DOHH2 (cell line): Measurements from ENCODE around the gene TTC23.

Source experiments
- H3F3A ChIP-seq: fragments of 200-600 bp; sonication (generic), shearing (Covaris generic); 2 replicates; pipeline ENCODE4 v1.6.0; 2016; ENCODE audit warnings: antibody characterized with exemption, mild to moderate bottlenecking; ENCODE audit not compliant: control insufficient read depth, insufficient read depth
- H3K27ac ChIP-seq: fragments of 200-600 bp; sonication (generic); 2 replicates; pipeline ENCODE4 v1.5.1; 2014; ENCODE audit warnings: low read depth, mild to moderate bottlenecking, low read length, moderate library complexity
- H3K27me3 ChIP-seq: fragments of 200-600 bp; sonication (generic); 2 replicates; pipeline ENCODE4 v1.6.1; 2014; ENCODE audit warnings: mild to moderate bottlenecking, low read length, mixed read lengths; ENCODE audit not compliant: control insufficient read depth
- H3K36me3 ChIP-seq: fragments of 200-600 bp; sonication (generic); 2 replicates; pipeline ENCODE4 v1.6.1; 2014; ENCODE audit warnings: mild to moderate bottlenecking, low read length, moderate library complexity, mixed read lengths; ENCODE audit not compliant: control insufficient read depth
- H3K4me1 ChIP-seq: fragments of 200-600 bp; sonication (generic); 2 replicates; pipeline ENCODE4 v1.6.1; 2014; ENCODE audit warnings: mild to moderate bottlenecking, low read length, mixed read lengths; ENCODE audit not compliant: control insufficient read depth
- H3K4me2 ChIP-seq: fragments of 200-600 bp; sonication (generic); 2 replicates; pipeline ENCODE4 v1.6.0; 2014; ENCODE audit warnings: mild to moderate bottlenecking, low read length, moderate library complexity
- H3K4me3 ChIP-seq: fragments of 200-600 bp; sonication (generic); 2 replicates; pipeline ENCODE4 v1.5.1; 2014; ENCODE audit warnings: mild to moderate bottlenecking, low read length, mixed read lengths
- H3K79me2 ChIP-seq: fragments of 200-600 bp; sonication (generic); 2 replicates; pipeline ENCODE4 v1.6.1; 2014; ENCODE audit warnings: mild to moderate bottlenecking, low read length, mixed read lengths; ENCODE audit not compliant: control insufficient read depth
- H3K9me2 ChIP-seq: fragments of 200-600 bp; sonication (generic); replicated peaks from 2 replicates; pipeline ENCODE4 v1.6.1; 2014; ENCODE audit warnings: mild to moderate bottlenecking, low read length, mixed read lengths; ENCODE audit not compliant: control insufficient read depth
- H3K9me3 ChIP-seq: fragments of 200-600 bp; sonication (generic); 2 replicates; pipeline ENCODE4 v1.6.1; 2014; ENCODE audit warnings: antibody characterized with exemption, low read length, mixed read lengths; ENCODE audit not compliant: control insufficient read depth, insufficient read depth
- H4K20me1 ChIP-seq: fragments of 200-600 bp; sonication (generic); 2 replicates; pipeline ENCODE4 v1.6.0; 2014; ENCODE audit warnings: low read depth, mild to moderate bottlenecking, antibody characterized with exemption, low read length, moderate library complexity; ENCODE audit not compliant: control insufficient read depth, insufficient read depth
- CTCF ChIP-seq: fragments of 200-600 bp; sonication (generic); IDR thresholded peaks from one replicate; pipeline ENCODE4 v1.5.1; 2014; ENCODE audit warnings: antibody characterized with exemption, mild to moderate bottlenecking, low read depth, low read length; ENCODE audit not compliant: poor library complexity, severe bottlenecking
- EZH2phosphoT487 ChIP-seq: fragments of 200-600 bp; sonication (generic); IDR thresholded peaks from 2 replicates; pipeline ENCODE4 v1.6.1; 2017; ENCODE audit warnings: borderline replicate concordance, mild to moderate bottlenecking, antibody characterized with exemption, low read length, moderate library complexity, mixed read lengths

The TTC23 gene

DNA sequence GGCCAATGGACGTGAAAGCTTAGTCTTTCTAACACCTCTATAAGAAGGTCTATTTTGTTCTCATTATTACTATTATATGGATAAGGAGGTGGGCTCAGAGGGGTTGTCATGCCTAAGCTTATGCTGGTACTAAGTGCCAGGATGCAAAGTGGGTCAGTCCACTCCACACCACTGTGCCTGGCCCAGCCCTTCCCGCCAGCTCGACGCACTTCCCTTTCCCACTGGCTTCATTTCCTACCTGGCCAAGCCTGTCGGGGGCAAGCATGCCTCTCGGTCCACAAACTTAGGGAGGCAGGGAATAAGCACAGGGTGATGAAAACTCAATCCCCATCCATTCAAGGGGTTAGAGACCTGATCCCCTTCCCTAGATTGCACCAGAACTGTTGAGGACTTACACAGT lies 150.4 kb downstream of the TTC23 start:
- no peak for TF ChIP-seq EZH2phosphoT487
- Histone ChIP-seq H3F3A (no peaks in the 10 kb centered on the region), H3K9me3 (no peaks in the 10 kb centered on the region), H3K79me2 (no peaks in the 10 kb centered on the region), H3K4me1 (no peaks in the 10 kb centered on the region), H3K4me2 (no peak overlapping the region), H3K36me3 (no peaks in the 10 kb centered on the region), H3K9me2 (no peaks in the 10 kb centered on the region), H3K4me3 (no peak overlapping the region), H3K27ac (no peak overlapping the region), H3K27me3 (peaks cover 10% of the 10 kb centered on the region; the same call in 1 of the 2 replicates), H4K20me1 (no peaks in the 10 kb centered on the region)

DNA sequence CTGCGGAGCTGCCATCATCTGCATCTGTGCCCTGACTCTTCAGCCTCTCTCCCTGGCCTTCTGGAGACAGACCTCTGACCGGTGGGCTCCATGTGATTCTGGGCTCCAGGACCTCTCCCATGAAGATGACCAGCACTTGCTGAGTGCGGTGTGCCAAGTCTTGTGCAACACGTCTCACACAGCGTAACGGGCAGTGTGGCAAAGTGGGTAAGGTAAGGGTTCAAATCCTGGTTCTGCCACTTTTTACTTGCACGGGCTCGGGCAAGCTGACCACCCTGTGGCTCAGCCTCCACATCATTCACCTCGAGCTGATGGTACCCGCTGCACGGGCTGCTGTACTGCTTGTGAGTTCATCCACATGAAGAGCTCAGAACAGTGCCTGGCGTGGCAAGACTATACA lies 151.0 kb downstream of the TTC23 start:
- H3K9me2 ChIP-seq: no peaks in the 10 kb centered on the region
- H3K4me2 ChIP-seq: no peak overlapping the region
- no peaks in the 10 kb centered on the region for H3K36me3 ChIP-seq

DNA sequence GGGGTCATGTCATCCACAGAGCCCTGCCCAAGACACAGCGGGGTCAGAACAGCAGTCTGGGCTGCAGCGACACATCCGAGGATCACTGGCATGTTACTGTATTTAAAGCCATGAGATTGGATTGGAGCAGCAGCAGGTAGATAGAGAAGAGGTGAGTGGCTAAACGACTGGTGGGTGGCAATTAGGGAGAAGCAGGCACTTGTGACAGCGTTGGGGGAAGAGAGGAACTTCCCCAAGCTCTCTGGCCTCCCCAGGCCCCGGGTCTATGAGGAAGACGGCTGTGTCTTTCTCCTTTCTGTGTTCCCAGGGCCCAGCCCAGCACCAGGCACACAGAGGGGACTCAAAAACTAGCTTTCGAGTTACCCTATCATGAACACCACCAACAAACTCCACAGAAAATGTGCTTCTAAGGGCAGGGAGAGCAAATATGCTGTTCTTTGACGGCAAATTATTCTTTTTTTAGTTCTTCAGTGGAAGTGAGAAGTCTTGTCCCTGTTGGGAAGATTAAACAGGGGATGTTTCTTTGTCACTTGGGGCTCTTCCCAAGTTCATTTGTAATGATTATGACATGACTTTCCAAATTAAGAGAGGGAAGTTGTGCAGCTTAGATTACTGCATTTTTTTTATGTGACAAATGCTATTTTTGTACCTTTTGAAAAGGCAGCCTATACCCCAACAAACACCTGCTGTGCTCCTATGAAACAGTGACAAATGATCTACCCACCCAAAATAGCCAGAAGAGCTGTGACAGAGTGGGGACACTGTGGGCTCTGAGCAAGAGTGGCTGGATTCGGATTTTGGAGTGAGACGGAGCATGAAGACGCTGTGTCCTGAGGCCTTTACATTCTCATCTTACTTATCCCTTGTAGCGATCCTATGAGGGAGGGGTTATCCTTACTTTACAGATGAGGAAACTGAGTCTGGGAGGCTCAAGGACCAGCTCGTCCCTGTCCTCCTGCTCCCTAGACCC lies 151.7 kb downstream of the TTC23 start:
- Histone ChIP-seq H3K9me3 (no peaks in the 10 kb centered on the region), H3K4me3 (no peak overlapping the region), H3K27me3 (peaks cover 10% of the 10 kb centered on the region; the same call in 1 of the 2 replicates), H3K9me2 (no peaks in the 10 kb centered on the region), H3K79me2 (no peaks in the 10 kb centered on the region), H4K20me1 (no peaks in the 10 kb centered on the region), H3K4me1 (no peaks in the 10 kb centered on the region), H3K4me2 (no peak overlapping the region), H3F3A (no peaks in the 10 kb centered on the region), H3K27ac (no peak overlapping the region), H3K36me3 (no peaks in the 10 kb centered on the region)
- TF ChIP-seq CTCF: no peak
- TF ChIP-seq EZH2phosphoT487: no peak

More for the DNA sequence above, 151.0 kb downstream of the TTC23 start:
- Histone ChIP-seq H3K4me1 (no peaks in the 10 kb centered on the region), H3K4me3 (no peak overlapping the region), H3K27me3 (peaks cover 10% of the 10 kb centered on the region; the same call in 1 of the 2 replicates), H3K79me2 (no peaks in the 10 kb centered on the region), H3K9me3 (no peaks in the 10 kb centered on the region), H4K20me1 (no peaks in the 10 kb centered on the region), H3F3A (no peaks in the 10 kb centered on the region), H3K27ac (no peak overlapping the region)
- TF ChIP-seq EZH2phosphoT487 (no peak), CTCF (no peak)

GRCh38 chr15:99096894-99097426 lies 152.4 kb downstream of the TTC23 start:
- Histone ChIP-seq H3K9me3 (no peaks in the 10 kb centered on the region), H3K4me1 (no peaks in the 10 kb centered on the region), H3K4me2 (no peak overlapping the region), H3K27ac (no peak overlapping the region), H3F3A (no peaks in the 10 kb centered on the region), H3K9me2 (no peaks in the 10 kb centered on the region), H4K20me1 (no peaks in the 10 kb centered on the region), H3K27me3 (peaks cover 10% of the 10 kb centered on the region; the same call in 1 of the 2 replicates), H3K36me3 (no peaks in the 10 kb centered on the region), H3K4me3 (no peak overlapping the region), H3K79me2 (no peaks in the 10 kb centered on the region)
- TF ChIP-seq CTCF: no peak
- no peak for TF ChIP-seq EZH2phosphoT487
